ENCODE results near the gene TCF4. TPM values are rescaled to one million over a fixed set of nuclear protein-coding genes. Genes with fewer than 3 reads are reported as not detected.

TCF4 gene
- total and polyA plus RNA-seq, 2 of the 13 experiments (the other 11 are each of a cell fraction or from before 2014, with no cell fraction given) = not detected

DNA sequence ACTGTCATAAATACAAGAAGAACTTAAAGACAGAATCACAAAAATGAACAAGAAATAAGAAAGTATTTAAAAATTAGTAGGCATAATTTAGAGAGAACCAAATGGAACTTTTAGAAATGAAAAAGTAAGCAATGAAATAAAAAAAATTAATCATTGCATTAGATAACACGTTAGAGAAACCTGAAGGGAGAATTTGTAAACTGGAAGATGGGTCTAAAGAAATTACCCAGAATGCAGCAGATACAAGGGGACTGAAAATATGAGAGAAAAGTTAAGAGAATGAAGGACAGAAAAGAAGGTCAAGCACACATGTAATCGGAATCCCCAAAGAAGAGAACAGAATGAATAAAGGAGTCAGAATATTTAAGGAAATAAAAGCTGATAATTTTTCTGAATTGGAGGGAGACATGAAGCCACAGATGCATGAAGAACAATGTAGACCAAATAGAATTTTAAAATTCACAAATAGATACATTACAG is 21.5 kb downstream of the TCF4 start:
- Histone ChIP-seq H3K4me3 (replicated peaks in 1 of 3; ENCODE audit: insufficient read depth in 1 of 3, low read depth in 2 of 3, low read length in 3 of 3) (no peak overlapping the region), H3K4me1 (ENCODE audit: insufficient read depth, low read length) (no peaks in the 10 kb centered on the region), H3K36me3 (replicated peaks in 1 of 2; ENCODE audit: control insufficient read depth in 1 of 2, insufficient read depth in 2 of 2, low read length in 2 of 2) (no peaks in the 10 kb centered on the region), H4K20me1 (ENCODE audit: insufficient read depth, low read length) (no peaks in the 10 kb centered on the region), H3K9me3 (ENCODE audit: low read length) (peaks cover 8% of the 10 kb centered on the region; the same call in 1 of the 2 replicates), H2AFZ (ENCODE audit: low read length) (no peak overlapping the region), H3K27me3 (ENCODE audit: control insufficient read depth in 1 of 2, insufficient read depth in 2 of 2, low read length in 2 of 2) (no peaks in the 10 kb centered on the region), H3K9ac (ENCODE audit: insufficient read depth, low read depth, low read length) (no peak overlapping the region), H3K4me2 (ENCODE audit: low read depth, low read length) (no peak overlapping the region), H3K79me2 (ENCODE audit: insufficient read depth, low read length) (no peaks in the 10 kb centered on the region), H3K27ac (ENCODE audit: extremely low read length, insufficient read depth, low read length) (no peak overlapping the region)
- in situ Hi-C loops (cut with HindIII; ENCODE audit: extremely low pct_ligation_motif_present, low pct_unique_long_range_greater_than_20kb) = no loop called here
- TF ChIP-seq CEBPB (IDR thresholded peaks at IDR 0.05; ENCODE audit: borderline replicate concordance, low read depth, low read length) (no peak), FOXK2 (IDR thresholded peaks at IDR 0.05) (no peak), NFRKB (IDR thresholded peaks at IDR 0.05) (no peak), ZSCAN22 (CRISPR knock-in tag; IDR thresholded peaks at IDR 0.05) (no peak), AGO1 (IDR thresholded peaks at IDR 0.05; ENCODE audit: low read depth, low read length, poor library complexity, severe bottlenecking) (no peak), IKZF4 (CRISPR knock-in tag; IDR thresholded peaks at IDR 0.05; ENCODE audit: borderline replicate concordance, low read depth, not compliant biosample characterization) (no peak)
- TF ChIP-seq, protein P1, sequence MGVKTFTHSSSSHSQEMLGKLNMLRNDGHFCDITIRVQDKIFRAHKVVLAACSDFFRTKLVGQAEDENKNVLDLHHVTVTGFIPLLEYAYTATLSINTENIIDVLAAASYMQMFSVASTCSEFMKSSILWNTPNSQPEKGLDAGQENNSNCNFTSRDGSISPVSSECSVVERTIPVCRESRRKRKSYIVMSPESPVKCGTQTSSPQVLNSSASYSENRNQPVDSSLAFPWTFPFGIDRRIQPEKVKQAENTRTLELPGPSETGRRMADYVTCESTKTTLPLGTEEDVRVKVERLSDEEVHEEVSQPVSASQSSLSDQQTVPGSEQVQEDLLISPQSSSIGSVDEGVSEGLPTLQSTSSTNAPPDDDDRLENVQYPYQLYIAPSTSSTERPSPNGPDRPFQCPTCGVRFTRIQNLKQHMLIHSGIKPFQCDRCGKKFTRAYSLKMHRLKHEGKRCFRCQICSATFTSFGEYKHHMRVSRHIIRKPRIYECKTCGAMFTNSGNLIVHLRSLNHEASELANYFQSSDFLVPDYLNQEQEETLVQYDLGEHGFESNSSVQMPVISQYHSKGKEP (CRISPR knock-in tag; IDR thresholded peaks at IDR 0.05) = no peak
- TF ChIP-seq, protein P2, sequence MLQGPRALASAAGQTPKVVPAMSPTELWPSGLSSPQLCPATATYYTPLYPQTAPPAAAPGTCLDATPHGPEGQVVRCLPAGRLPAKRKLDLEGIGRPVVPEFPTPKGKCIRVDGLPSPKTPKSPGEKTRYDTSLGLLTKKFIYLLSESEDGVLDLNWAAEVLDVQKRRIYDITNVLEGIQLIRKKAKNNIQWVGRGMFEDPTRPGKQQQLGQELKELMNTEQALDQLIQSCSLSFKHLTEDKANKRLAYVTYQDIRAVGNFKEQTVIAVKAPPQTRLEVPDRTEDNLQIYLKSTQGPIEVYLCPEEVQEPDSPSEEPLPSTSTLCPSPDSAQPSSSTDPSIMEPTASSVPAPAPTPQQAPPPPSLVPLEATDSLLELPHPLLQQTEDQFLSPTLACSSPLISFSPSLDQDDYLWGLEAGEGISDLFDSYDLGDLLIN (CRISPR knock-in tag; IDR thresholded peaks at IDR 0.05; ENCODE audit: borderline replicate concordance) = no peak
- no peak for DNase-seq (ENCODE audit: low spot score)
- FAIRE-seq = no peak
- 3% methylated on average over 2 of the region's 2 CpGs for WGBS (ENCODE audit: low lambda C conversion rate)
- ChIA-PET POLR2A (no interaction called here), CTCF (ENCODE audit: low intra/inter-chr PET ratio, low total read pairs) (no interaction called here)
- intact Hi-C loops (cut with micrococcal nuclease; ENCODE audit: unreplicated experiment) = no loop called here
- ATAC-seq = no peak
- BruUV-seq (replicated peaks) = no TSS peak

Data from HepG2 (cell line).